ENCODE measurements around the gene PDIA6.
A peak's percentile ranks its signal among the peaks of the same experiment; 100 is the strongest.
"Not testable (repeated sequence)": the region's sequence is repeated elsewhere in the genome, so short reads cannot be mapped to it uniquely, and the experiment has no call there.

Gene PDIA6

GRCh38 chr2:10832203-10832936 lies 19.8 kb upstream of the PDIA6 start:
- peak; percentile 56 for FAIRE-seq

GRCh38 chr2:10831400-10831985 lies 18.9 kb upstream of the PDIA6 start:
- no peak for FAIRE-seq

- FAIRE-seq = no peak
Observed at GRCh38 chr2:10830641-10831399, 18.2 kb upstream of the PDIA6 start.

GRCh38 chr2:10830203-10830602 lies 17.6 kb upstream of the PDIA6 start:
- no peak for FAIRE-seq

GRCh38 chr2:10829299-10829698 lies 16.7 kb upstream of the PDIA6 start:
- FAIRE-seq = no peak

GRCh38 chr2:10828346-10828745 lies 15.8 kb upstream of the PDIA6 start:
- FAIRE-seq = no peak

- no peak for FAIRE-seq
Observed at GRCh38 chr2:10826625-10827024, 14.0 kb upstream of the PDIA6 start.

- FAIRE-seq = no peak
Observed at GRCh38 chr2:10826026-10826425, 13.4 kb upstream of the PDIA6 start.

- FAIRE-seq = no peak
Observed at GRCh38 chr2:10824191-10824590, 11.6 kb upstream of the PDIA6 start.

GRCh38 chr2:10820978-10821695 lies 8.6 kb upstream of the PDIA6 start:
- no peak for FAIRE-seq

- no peak for FAIRE-seq
Observed at GRCh38 chr2:10820562-10820961, 8.0 kb upstream of the PDIA6 start.

- no peak for FAIRE-seq
Observed at GRCh38 chr2:10819714-10820314, 7.2 kb upstream of the PDIA6 start.

- no peak for FAIRE-seq
Observed at GRCh38 chr2:10818984-10819383, 6.4 kb upstream of the PDIA6 start.

- FAIRE-seq = not testable (repeated sequence)
Observed at GRCh38 chr2:10818305-10818704, 5.7 kb upstream of the PDIA6 start.

- FAIRE-seq = no peak
Observed at GRCh38 chr2:10817413-10817812, 4.8 kb upstream of the PDIA6 start.

- no peak for FAIRE-seq
Observed at GRCh38 chr2:10814571-10815331, 2.2 kb upstream of the PDIA6 start.

GRCh38 chr2:10814142-10814541 lies 1.6 kb upstream of the PDIA6 start:
- no peak for FAIRE-seq

- FAIRE-seq = not testable (repeated sequence)
Observed at GRCh38 chr2:10813163-10814138, 866 bp upstream of the PDIA6 start.

- no peak for FAIRE-seq
Observed at GRCh38 chr2:10811517-10811916, 1.1 kb downstream of the PDIA6 start.

GRCh38 chr2:10810202-10811161 lies 2.1 kb downstream of the PDIA6 start:
- FAIRE-seq = no peak
